Calu3 (cell line): ENCODE measurements around the gene RFT1. TPM values are rescaled to one million over a fixed set of nuclear protein-coding genes. Genes with fewer than 3 reads are reported as not detected.

Experiments used
- BruUV-seq: library from RNA; stranded (reverse); fragments of 400-500 nt; replicated peaks from 2 replicates; lab custom pipeline; 2021; lab: Mats Ljungman, UMichigan
- CTCF ChIA-PET: fragments of 300-600 bp; sonication (Branson Sonifier 250); formaldehyde crosslinking; loops from one replicate; lab custom pipeline; 2022; ENCODE audit warnings: antibody characterized with exemption; lab: Charles Lee
- DNase-seq: peaks from one replicate; pipeline ENCODE4 v3.0.0; 2022
- H3K27ac Mint-ChIP-seq: one replicate; pipeline ENCODE4 v1.8.0; 2022; ENCODE audit warnings: mixed read lengths; ENCODE audit not compliant: unreplicated experiment
- H3K27me3 Mint-ChIP-seq: one replicate; pipeline ENCODE4 v1.8.0; 2022; ENCODE audit warnings: mixed read lengths; ENCODE audit not compliant: unreplicated experiment
- H3K36me3 Mint-ChIP-seq: one replicate; pipeline ENCODE4 v1.8.0; 2022; ENCODE audit warnings: mild to moderate bottlenecking, moderate library complexity, mixed read lengths; ENCODE audit not compliant: insufficient read depth, unreplicated experiment
- H3K4me1 Mint-ChIP-seq: one replicate; pipeline ENCODE4 v1.8.0; 2022; ENCODE audit warnings: mild to moderate bottlenecking, low read depth, mixed read lengths; ENCODE audit not compliant: unreplicated experiment
- H3K4me3 Mint-ChIP-seq: one replicate; pipeline ENCODE4 v1.8.0; 2022; ENCODE audit warnings: mild to moderate bottlenecking, low read depth, moderate library complexity, mixed read lengths; ENCODE audit not compliant: unreplicated experiment
- H3K9me3 Mint-ChIP-seq: one replicate; pipeline ENCODE4 v1.8.0; 2022; ENCODE audit warnings: low read depth, mixed read lengths; ENCODE audit not compliant: unreplicated experiment
- intact Hi-C: fragments of 100-400 bp; cut with micrococcal nuclease; formaldehyde crosslinking; loops from one replicate; pipeline ENCODE4 v1.10.0; 2022; ENCODE audit not compliant: unreplicated experiment
- total RNA-seq: library from RNA; stranded (reverse); gene quantifications from 2 replicates; pipeline ENCODE4 v1.2.3, GENCODE V29; 2022
- TF ChIP-seq, protein P1 (sequence below): fragments of 200-600 bp; IDR thresholded peaks from one replicate; pipeline ENCODE4 v1.8.0; 2022; ENCODE audit warnings: antibody characterized with exemption; ENCODE audit not compliant: unreplicated experiment

RFT1 gene
- total RNA-seq, 1 experiment from 2014 or later = 35.0 TPM

DNA sequence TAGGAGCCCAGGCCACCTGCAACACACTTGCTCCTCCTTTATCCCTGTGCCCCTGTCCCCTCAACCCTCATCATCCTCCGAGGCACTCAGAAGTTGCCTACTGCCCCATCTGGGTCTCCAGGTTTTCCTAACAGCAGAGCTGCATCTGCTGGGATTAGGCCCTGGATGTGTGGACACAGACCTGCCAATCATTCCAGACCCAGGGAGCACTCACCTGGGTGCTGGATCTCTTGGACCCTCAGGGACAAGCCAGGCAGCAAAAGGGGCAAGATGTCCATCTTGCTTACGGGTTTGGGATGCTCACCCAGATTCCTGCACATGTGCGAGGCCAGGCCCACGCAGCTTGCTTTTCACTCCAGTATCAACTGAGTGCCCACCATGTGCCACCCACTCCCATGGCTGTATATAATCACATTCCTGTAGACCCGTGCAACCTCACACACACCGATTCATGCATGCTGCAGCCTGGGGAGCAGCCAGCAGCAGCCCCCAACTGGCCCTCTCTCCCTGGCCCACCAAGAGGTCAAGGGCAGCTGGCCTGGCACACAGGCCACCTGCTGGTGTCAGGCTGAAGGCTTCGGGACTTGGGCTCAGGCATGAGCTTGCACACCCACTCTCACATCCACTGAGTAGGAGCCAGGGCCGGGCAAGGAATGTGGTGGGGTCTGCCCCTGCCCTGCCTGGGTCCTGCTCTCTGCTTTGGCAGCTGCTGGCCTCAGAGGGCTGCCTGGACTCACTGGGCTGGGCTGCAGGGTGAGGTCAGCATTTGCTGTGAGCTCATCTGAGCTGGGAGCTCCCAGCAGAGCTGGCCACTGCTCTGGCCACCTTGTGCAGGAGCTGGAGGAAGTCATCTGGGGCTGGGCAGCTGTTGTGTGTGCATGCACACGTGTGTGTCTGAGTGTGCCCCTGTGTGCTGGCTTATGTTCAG is 45.6 kb upstream of the RFT1 start:
- H3K27me3 Mint-ChIP-seq = no peaks in the 10 kb centered on the region
- H3K4me3 Mint-ChIP-seq = no peak overlapping the region
- H3K36me3 Mint-ChIP-seq = peaks cover 5% of the 10 kb centered on the region
- H3K9me3 Mint-ChIP-seq = no peaks in the 10 kb centered on the region
- no peak overlapping the region for H3K27ac Mint-ChIP-seq
- CTCF ChIA-PET = interaction anchor here (0.6 kb wide), 1 partner anchor 544 kb away, joined by 5 read pairs; no protein-coding TSS in a partner anchor
- no peak for DNase-seq
- BruUV-seq = no TSS peak
- H3K4me1 Mint-ChIP-seq = peaks cover 19% of the 10 kb centered on the region
- TF ChIP-seq, protein P1, sequence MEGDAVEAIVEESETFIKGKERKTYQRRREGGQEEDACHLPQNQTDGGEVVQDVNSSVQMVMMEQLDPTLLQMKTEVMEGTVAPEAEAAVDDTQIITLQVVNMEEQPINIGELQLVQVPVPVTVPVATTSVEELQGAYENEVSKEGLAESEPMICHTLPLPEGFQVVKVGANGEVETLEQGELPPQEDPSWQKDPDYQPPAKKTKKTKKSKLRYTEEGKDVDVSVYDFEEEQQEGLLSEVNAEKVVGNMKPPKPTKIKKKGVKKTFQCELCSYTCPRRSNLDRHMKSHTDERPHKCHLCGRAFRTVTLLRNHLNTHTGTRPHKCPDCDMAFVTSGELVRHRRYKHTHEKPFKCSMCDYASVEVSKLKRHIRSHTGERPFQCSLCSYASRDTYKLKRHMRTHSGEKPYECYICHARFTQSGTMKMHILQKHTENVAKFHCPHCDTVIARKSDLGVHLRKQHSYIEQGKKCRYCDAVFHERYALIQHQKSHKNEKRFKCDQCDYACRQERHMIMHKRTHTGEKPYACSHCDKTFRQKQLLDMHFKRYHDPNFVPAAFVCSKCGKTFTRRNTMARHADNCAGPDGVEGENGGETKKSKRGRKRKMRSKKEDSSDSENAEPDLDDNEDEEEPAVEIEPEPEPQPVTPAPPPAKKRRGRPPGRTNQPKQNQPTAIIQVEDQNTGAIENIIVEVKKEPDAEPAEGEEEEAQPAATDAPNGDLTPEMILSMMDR = no peak
- intact Hi-C loops = no loop called here

DNA sequence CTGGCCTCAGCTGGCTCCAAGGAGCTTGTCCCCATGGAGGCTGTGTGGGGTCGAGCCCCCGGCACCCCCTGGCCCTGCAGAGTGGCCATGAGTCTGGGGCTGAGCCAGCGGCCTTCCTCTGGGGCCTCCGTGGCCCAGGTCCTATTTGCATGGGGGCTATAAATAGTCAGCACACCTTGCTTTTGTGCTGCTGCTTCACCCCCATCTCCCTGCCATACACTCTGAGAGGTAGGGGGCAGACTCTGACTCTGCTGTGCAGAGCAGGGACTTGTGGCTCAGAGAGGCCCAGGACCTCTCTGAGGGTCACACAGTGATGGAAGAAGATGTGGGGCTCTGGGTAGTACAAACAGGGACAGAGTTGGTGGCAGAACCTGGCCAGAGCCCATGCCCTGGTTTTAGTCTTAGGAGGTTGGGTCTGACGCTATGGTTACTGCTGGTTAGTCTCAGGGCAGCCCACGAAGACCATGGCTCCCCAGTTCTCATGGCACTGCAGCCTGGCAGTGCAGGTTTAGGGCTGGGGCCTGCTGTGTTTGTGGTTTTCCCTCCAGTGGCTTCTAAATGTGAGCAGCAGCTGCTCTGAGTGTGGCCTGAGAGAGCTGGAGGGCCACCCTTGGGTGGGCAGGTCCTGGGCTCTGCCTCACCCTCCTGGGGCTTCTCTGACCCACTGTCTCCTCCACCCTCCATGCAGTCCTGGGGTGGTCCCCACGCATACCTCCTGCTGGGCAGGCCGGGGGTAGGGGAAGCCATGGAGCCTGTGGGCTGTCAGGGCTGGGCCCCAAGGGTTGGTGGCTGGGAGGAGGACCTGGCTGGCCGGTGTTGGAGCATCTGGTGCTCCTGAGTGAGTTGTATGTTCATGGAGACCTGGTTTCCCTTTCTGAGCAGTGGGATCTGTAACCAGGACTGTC is 44.4 kb upstream of the RFT1 start:
- no TSS peak for BruUV-seq
- Mint-ChIP-seq H3K9me3 (no peaks in the 10 kb centered on the region), H3K36me3 (peaks cover 5% of the 10 kb centered on the region), H3K27me3 (no peaks in the 10 kb centered on the region), H3K4me1 (peaks cover 29% of the 10 kb centered on the region), H3K27ac (no peak overlapping the region), H3K4me3 (no peak overlapping the region)
- DNase-seq = no peak
- CTCF ChIA-PET = no interaction called here
- TF ChIP-seq, protein P1 = no peak
- intact Hi-C loops = no loop called here

DNA sequence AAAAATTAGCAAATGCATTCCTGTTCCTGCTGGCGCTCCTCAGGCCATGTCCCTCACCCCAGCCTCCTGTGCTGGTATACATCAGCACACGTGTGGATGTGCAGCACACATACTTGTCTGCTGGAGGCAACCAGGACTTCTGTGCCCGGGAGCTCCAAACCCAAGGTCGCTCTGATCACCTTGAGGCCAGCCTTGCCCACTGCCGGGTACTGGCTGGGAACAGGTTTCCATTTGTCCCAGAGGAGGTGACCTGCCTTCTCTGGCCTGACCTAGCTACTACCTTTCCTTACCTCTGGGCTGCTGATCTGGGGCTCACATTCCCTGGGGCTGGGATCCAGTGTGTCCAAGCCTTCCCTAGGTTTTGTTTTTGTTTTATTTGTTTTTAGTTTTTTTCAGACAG is 42.9 kb upstream of the RFT1 start:
- TF ChIP-seq, protein P1 = no peak
- Mint-ChIP-seq H3K9me3 (no peaks in the 10 kb centered on the region), H3K4me1 (peaks cover 42% of the 10 kb centered on the region), H3K27ac (no peak overlapping the region), H3K36me3 (peaks cover 5% of the 10 kb centered on the region), H3K4me3 (no peak overlapping the region), H3K27me3 (no peaks in the 10 kb centered on the region)
- intact Hi-C loops = no loop called here
- DNase-seq = no peak
- CTCF ChIA-PET = no interaction called here
- no TSS peak for BruUV-seq

DNA sequence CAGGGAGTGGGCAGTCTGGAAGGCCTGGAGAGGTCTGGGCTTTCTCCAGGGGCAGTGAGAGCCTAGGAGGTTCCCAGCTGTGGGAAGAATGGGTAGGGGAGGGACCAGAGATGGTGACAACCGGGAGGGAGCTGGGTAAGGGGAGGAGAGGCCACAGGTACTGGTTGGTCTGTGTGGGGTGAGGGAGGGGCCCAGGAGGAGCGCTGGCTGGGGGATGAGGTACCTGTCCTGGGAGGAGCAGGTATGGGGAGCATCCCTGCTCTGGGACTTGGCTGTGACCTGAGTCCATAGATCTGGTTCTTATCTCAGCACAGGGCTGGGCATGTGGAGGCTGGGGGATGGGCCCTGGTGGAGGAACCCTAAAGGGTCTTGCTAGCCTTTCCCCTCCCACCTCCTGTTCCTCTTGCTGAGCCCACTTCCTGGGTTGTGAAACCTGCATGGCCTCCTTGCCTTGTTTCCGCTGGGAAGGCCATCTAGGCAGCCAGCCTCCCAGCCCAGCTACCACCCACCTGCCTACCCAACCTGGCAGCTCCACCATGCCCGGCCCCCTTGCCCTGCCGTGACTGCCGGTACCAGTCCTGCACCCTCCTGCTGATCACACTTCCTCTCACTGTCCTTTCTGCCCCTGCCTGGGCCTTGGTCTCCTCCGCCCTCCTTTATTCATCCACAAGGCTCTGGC is 41.7 kb upstream of the RFT1 start:
- intact Hi-C loops = no loop called here
- H3K27ac Mint-ChIP-seq = no peak overlapping the region
- TF ChIP-seq, protein P1 = no peak
- BruUV-seq = no TSS peak
- H3K36me3 Mint-ChIP-seq = peaks cover 5% of the 10 kb centered on the region
- no peak overlapping the region for H3K4me3 Mint-ChIP-seq
- no peak for DNase-seq
- no peaks in the 10 kb centered on the region for H3K9me3 Mint-ChIP-seq
- no peaks in the 10 kb centered on the region for H3K27me3 Mint-ChIP-seq
- peaks cover 45% of the 10 kb centered on the region for H3K4me1 Mint-ChIP-seq
- CTCF ChIA-PET = no interaction called here
